CD4-positive, alpha-beta T cell (primary cell): Measurements from ENCODE around the gene CFDP1. TPM values are rescaled to one million over a fixed set of nuclear protein-coding genes. Genes with fewer than 3 reads are reported as not detected.

Source experiments
- ATAC-seq: fragments of 200-7000 bp; cut with Tn5 transposase; one replicate; pipeline ENCODE4 v1.10.0; 2022; ENCODE audit warnings: mild to moderate bottlenecking; ENCODE audit not compliant: poor library complexity
- CTCF ChIA-PET: fragments of 350-600 bp; sonication (Branson Sonifier 250); formaldehyde crosslinking; loops from one replicate; lab custom pipeline; 2021; ENCODE audit warnings: antibody characterized with exemption, inconsistent platforms; lab: Charles Lee
- POLR2A ChIA-PET: fragments of 350-600 bp; sonication (Branson Sonifier 250); formaldehyde crosslinking; loops from one replicate; lab custom pipeline; 2021; ENCODE audit warnings: antibody characterized with exemption, inconsistent platforms; lab: Charles Lee
- DNase-seq, 14 experiments: peaks; one replicate each; pipeline ENCODE4 v3.0.0-alpha.2; 2013 to 2020; ENCODE audit warnings: mixed read lengths in 2 of 14
- H3K27ac ChIP-seq, 2 donors: one replicate each; pipeline versions ENCODE4 v1.5.1 to v1.7.0; 2013; ENCODE audit warnings: low read length in 2 of 2, low read depth in 1 of 2, mild to moderate bottlenecking in 1 of 2
- H3K27me3 ChIP-seq, 2 experiments: 1 replicate in 1 of 2; 2 replicates in 1 of 2; pipeline versions ENCODE4 v1.6.1 to v1.7.0; 2013; ENCODE audit warnings: low read length in 2 of 2, control low read depth in 1 of 2, mild to moderate bottlenecking in 1 of 2, moderate library complexity in 1 of 2; ENCODE audit not compliant: insufficient read depth in 2 of 2, control insufficient read depth in 1 of 2
- H3K36me3 ChIP-seq: one replicate; pipeline ENCODE4 v1.6.1; 2013; ENCODE audit warnings: low read length, control low read depth; ENCODE audit not compliant: insufficient read depth
- H3K4me1 ChIP-seq: one replicate; pipeline ENCODE4 v1.6.1; 2013; ENCODE audit warnings: low read length, control low read depth; ENCODE audit not compliant: insufficient read depth
- H3K4me3 ChIP-seq: one replicate; pipeline ENCODE4 v1.5.1; 2013; ENCODE audit warnings: mild to moderate bottlenecking, low read length, moderate library complexity
- H3K9me3 ChIP-seq, 2 experiments: 1 replicate in 1 of 2; 2 replicates in 1 of 2; pipeline versions ENCODE4 v1.6.1 to v1.7.0; 2013; ENCODE audit warnings: low read length in 2 of 2, mild to moderate bottlenecking in 2 of 2, control low read depth in 1 of 2, moderate library complexity in 1 of 2; ENCODE audit not compliant: control insufficient read depth in 1 of 2, insufficient read depth in 1 of 2
- H3K27ac Mint-ChIP-seq: one replicate; pipeline ENCODE4 v1.8.0; 2020; ENCODE audit warnings: mixed read lengths
- H3K27me3 Mint-ChIP-seq: one replicate; pipeline ENCODE4 v1.8.0; 2021; ENCODE audit warnings: mixed read lengths
- H3K36me3 Mint-ChIP-seq: one replicate; pipeline ENCODE4 v1.8.0; 2021; ENCODE audit warnings: low read depth, mixed read lengths
- H3K4me1 Mint-ChIP-seq: one replicate; pipeline ENCODE4 v1.8.0; 2021; ENCODE audit warnings: low read depth, mixed read lengths
- H3K4me3 Mint-ChIP-seq: one replicate; pipeline ENCODE4 v1.8.0; 2020; ENCODE audit warnings: mild to moderate bottlenecking, mixed read lengths
- H3K9me3 Mint-ChIP-seq: one replicate; pipeline ENCODE4 v1.8.0; 2020; ENCODE audit warnings: mixed read lengths
- CTCF ChIP-seq: fragments of 200-600 bp; IDR thresholded peaks from one replicate; pipeline ENCODE4 v1.8.0; 2022; ENCODE audit warnings: antibody characterized with exemption, mild to moderate bottlenecking
- intact Hi-C, 2 experiments: fragments of 100-400 bp; cut with DNase I in 1 of 2; cut with micrococcal nuclease in 1 of 2; formaldehyde crosslinking; loops; one replicate each; pipeline versions ENCODE4 v1.15.1 to v1.9.0; 2023 to 2025; cut with DNase I, micrococcal nuclease
- total RNA-seq, 174 experiments: library from RNA in 2 of 174; stranded (reverse) in 2 of 174; gene quantifications; one replicate each; pipeline ENCODE4 v1.2.3 and lab custom pipeline; 2021 to 2026

The CFDP1 gene
- total RNA-seq, 2 experiments from 2014 or later = 23.0 to 25.5 TPM

GRCh38 chr16:75246504-75247205 lies 186.6 kb downstream of the CFDP1 start:
- intact Hi-C loops = no loop called here
- Mint-ChIP-seq H3K27me3 (peaks cover 16% of the 10 kb centered on the region), H3K4me1 (no peaks in the 10 kb centered on the region), H3K36me3 (no peaks in the 10 kb centered on the region), H3K4me3 (no peak overlapping the region), H3K27ac (no peak overlapping the region), H3K9me3 (no peaks in the 10 kb centered on the region)
- H3K4me3 ChIP-seq = no peak overlapping the region
- no peak overlapping the region for H3K27ac ChIP-seq
- peaks cover 8% of the 10 kb centered on the region for H3K4me1 ChIP-seq
- H3K27me3 ChIP-seq = peaks cover 11 to 19% of the 10 kb centered on the region in 2 experiments
- ATAC-seq (no peak), DNase-seq (no peak)
- CTCF ChIA-PET = no interaction called here
- peaks cover 0 to 9% of the 10 kb centered on the region in 2 experiments for H3K9me3 ChIP-seq
- POLR2A ChIA-PET = no interaction called here
- H3K36me3 ChIP-seq = no peaks in the 10 kb centered on the region
- TF ChIP-seq CTCF = no peak

GRCh38 chr16:75244844-75245758 lies 188.2 kb downstream of the CFDP1 start:
- Mint-ChIP-seq H3K4me1 (no peaks in the 10 kb centered on the region), H3K27ac (no peak overlapping the region), H3K9me3 (no peaks in the 10 kb centered on the region), H3K36me3 (no peaks in the 10 kb centered on the region), H3K27me3 (peaks cover 9% of the 10 kb centered on the region), H3K4me3 (no peak overlapping the region)
- Histone ChIP-seq H3K36me3 (no peaks in the 10 kb centered on the region), H3K27me3 (peaks cover 6 to 8% of the 10 kb centered on the region in 2 experiments), H3K4me1 (peaks cover under 1% of the 10 kb centered on the region), H3K4me3 (no peak overlapping the region), H3K27ac (no peak overlapping the region), H3K9me3 (peaks cover 0 to 9% of the 10 kb centered on the region in 2 experiments)
- no peak for ATAC-seq
- no peak for DNase-seq
- intact Hi-C loops = no loop called here
- ChIA-PET POLR2A (no interaction called here), CTCF (no interaction called here)
- no peak for TF ChIP-seq CTCF

GRCh38 chr16:75244225-75244809 lies 189.0 kb downstream of the CFDP1 start:
- no peaks in the 10 kb centered on the region for H3K4me1 Mint-ChIP-seq
- POLR2A ChIA-PET = no interaction called here
- no peak overlapping the region for H3K27ac Mint-ChIP-seq
- Histone ChIP-seq H3K4me3 (no peak overlapping the region), H3K27me3 (no peaks in the 10 kb centered on the region), H3K27ac (no peak overlapping the region), H3K4me1 (no peaks in the 10 kb centered on the region), H3K9me3 (peaks cover 0 to 6% of the 10 kb centered on the region in 2 experiments), H3K36me3 (no peaks in the 10 kb centered on the region)
- CTCF ChIA-PET = no interaction called here
- H3K36me3 Mint-ChIP-seq = no peaks in the 10 kb centered on the region
- no peaks in the 10 kb centered on the region for H3K9me3 Mint-ChIP-seq
- no peak for ATAC-seq
- intact Hi-C loops = no loop called here
- no peak for DNase-seq
- peaks cover 1% of the 10 kb centered on the region for H3K27me3 Mint-ChIP-seq
- H3K4me3 Mint-ChIP-seq = no peak overlapping the region
- no peak for TF ChIP-seq CTCF

Other genes starting within 250 kb of the CFDP1 start
- not detected for gene CTRB2, start 226.3 kb downstream of the CFDP1 start, total RNA-seq
- gene CTRB1, start 214.5 kb downstream of the CFDP1 start, total RNA-seq = not detected
- under 1 TPM; 0.08 to 0.17 TPM for gene BCAR1, start 181.9 kb downstream of the CFDP1 start, total RNA-seq
- gene TMEM170A, start 31.2 kb upstream of the CFDP1 start, total RNA-seq = 10 to 100 TPM; 34.3 to 37.8 TPM
- not detected for gene CHST6, start 61.9 kb upstream of the CFDP1 start, total RNA-seq
- gene CHST5, start 102.6 kb upstream of the CFDP1 start, total RNA-seq = not detected
- 1 to 10 TPM; 2.5 TPM for gene TMEM231, start 122.7 kb upstream of the CFDP1 start, total RNA-seq
- gene GABARAPL2, start 132.9 kb upstream of the CFDP1 start, total RNA-seq = 10 to 100 TPM; 44.6 to 48.3 TPM
- gene ADAT1, start 189.8 kb upstream of the CFDP1 start, total RNA-seq = 10 to 100 TPM; 46.7 to 47.6 TPM
- gene KARS1, start 214.2 kb upstream of the CFDP1 start, total RNA-seq = 100 to 1,000 TPM; 151 to 153 TPM
- gene TERF2IP, start 214.3 kb upstream of the CFDP1 start, total RNA-seq = 100 to 1,000 TPM; 122 to 124 TPM
- gene CPHXL2, start 243.5 kb upstream of the CFDP1 start, total RNA-seq = not detected